Liver (tissue), 3 donors: ENCODE results near the gene TRIAP1.

Experiments used
- EGR1 ChIP-seq, 2 donors: IDR thresholded peaks; 2 replicates each; pipeline ENCODE4 v1.6.1; 2016 to 2018; ENCODE audit warnings: antibody characterized with exemption in 2 of 2, low read depth in 2 of 2
- FOXA1 ChIP-seq: IDR thresholded peaks from 2 replicates; pipeline ENCODE4 v1.6.1; 2016; ENCODE audit warnings: antibody characterized with exemption
- GABPA ChIP-seq, 2 donors: IDR thresholded peaks in 1 of 2; conservative IDR thresholded peaks in 1 of 2; 2 replicates each; pipeline ENCODE4 v1.6.1; 2016; ENCODE audit warnings: antibody characterized with exemption in 2 of 2, mild to moderate bottlenecking in 1 of 2, moderate library complexity in 1 of 2
- MAX ChIP-seq: IDR thresholded peaks from 2 replicates; pipeline ENCODE4 v1.6.1; 2016; ENCODE audit warnings: antibody characterized with exemption
- SP1 ChIP-seq: IDR thresholded peaks from 2 replicates; pipeline ENCODE4 v1.6.1; 2018; ENCODE audit warnings: antibody characterized with exemption, mild to moderate bottlenecking
- TF ChIP-seq, protein P1 (sequence below): fragments of 150-350 bp; IDR thresholded peaks from 2 replicates; pipeline ENCODE4 v1.5.1; 2017; ENCODE audit warnings: improper control_type of control experiment, low read depth, low read length; ENCODE audit not compliant: missing input control
- TF ChIP-seq, protein P2 (sequence below): IDR thresholded peaks from 2 replicates; pipeline ENCODE4 v1.6.1; 2016; ENCODE audit warnings: antibody characterized with exemption
- TF ChIP-seq, protein P3 (sequence below): IDR thresholded peaks from 2 replicates; pipeline ENCODE4 v1.6.1; 2016; ENCODE audit warnings: antibody characterized with exemption, mild to moderate bottlenecking
- TF ChIP-seq, protein P4 (sequence below): IDR thresholded peaks from 2 replicates; pipeline ENCODE4 v1.6.1; 2016; ENCODE audit warnings: antibody characterized with exemption
- donor health status: healthy.
- donor health status: healthy.

- TF ChIP-seq, protein P1, sequence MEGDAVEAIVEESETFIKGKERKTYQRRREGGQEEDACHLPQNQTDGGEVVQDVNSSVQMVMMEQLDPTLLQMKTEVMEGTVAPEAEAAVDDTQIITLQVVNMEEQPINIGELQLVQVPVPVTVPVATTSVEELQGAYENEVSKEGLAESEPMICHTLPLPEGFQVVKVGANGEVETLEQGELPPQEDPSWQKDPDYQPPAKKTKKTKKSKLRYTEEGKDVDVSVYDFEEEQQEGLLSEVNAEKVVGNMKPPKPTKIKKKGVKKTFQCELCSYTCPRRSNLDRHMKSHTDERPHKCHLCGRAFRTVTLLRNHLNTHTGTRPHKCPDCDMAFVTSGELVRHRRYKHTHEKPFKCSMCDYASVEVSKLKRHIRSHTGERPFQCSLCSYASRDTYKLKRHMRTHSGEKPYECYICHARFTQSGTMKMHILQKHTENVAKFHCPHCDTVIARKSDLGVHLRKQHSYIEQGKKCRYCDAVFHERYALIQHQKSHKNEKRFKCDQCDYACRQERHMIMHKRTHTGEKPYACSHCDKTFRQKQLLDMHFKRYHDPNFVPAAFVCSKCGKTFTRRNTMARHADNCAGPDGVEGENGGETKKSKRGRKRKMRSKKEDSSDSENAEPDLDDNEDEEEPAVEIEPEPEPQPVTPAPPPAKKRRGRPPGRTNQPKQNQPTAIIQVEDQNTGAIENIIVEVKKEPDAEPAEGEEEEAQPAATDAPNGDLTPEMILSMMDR = no peak
- TF ChIP-seq, protein P2, sequence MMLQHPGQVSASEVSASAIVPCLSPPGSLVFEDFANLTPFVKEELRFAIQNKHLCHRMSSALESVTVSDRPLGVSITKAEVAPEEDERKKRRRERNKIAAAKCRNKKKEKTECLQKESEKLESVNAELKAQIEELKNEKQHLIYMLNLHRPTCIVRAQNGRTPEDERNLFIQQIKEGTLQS = no peak
- no peak for TF ChIP-seq MAX
- TF ChIP-seq, protein P3, sequence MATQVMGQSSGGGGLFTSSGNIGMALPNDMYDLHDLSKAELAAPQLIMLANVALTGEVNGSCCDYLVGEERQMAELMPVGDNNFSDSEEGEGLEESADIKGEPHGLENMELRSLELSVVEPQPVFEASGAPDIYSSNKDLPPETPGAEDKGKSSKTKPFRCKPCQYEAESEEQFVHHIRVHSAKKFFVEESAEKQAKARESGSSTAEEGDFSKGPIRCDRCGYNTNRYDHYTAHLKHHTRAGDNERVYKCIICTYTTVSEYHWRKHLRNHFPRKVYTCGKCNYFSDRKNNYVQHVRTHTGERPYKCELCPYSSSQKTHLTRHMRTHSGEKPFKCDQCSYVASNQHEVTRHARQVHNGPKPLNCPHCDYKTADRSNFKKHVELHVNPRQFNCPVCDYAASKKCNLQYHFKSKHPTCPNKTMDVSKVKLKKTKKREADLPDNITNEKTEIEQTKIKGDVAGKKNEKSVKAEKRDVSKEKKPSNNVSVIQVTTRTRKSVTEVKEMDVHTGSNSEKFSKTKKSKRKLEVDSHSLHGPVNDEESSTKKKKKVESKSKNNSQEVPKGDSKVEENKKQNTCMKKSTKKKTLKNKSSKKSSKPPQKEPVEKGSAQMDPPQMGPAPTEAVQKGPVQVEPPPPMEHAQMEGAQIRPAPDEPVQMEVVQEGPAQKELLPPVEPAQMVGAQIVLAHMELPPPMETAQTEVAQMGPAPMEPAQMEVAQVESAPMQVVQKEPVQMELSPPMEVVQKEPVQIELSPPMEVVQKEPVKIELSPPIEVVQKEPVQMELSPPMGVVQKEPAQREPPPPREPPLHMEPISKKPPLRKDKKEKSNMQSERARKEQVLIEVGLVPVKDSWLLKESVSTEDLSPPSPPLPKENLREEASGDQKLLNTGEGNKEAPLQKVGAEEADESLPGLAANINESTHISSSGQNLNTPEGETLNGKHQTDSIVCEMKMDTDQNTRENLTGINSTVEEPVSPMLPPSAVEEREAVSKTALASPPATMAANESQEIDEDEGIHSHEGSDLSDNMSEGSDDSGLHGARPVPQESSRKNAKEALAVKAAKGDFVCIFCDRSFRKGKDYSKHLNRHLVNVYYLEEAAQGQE = no peak
- no peak for TF ChIP-seq GABPA (IDR thresholded peaks at IDR 0.05 in 1 of 2, conservative IDR thresholded peaks at IDR 0.05 in 1 of 2)
- no peak for TF ChIP-seq SP1
- TF ChIP-seq, protein P4, sequence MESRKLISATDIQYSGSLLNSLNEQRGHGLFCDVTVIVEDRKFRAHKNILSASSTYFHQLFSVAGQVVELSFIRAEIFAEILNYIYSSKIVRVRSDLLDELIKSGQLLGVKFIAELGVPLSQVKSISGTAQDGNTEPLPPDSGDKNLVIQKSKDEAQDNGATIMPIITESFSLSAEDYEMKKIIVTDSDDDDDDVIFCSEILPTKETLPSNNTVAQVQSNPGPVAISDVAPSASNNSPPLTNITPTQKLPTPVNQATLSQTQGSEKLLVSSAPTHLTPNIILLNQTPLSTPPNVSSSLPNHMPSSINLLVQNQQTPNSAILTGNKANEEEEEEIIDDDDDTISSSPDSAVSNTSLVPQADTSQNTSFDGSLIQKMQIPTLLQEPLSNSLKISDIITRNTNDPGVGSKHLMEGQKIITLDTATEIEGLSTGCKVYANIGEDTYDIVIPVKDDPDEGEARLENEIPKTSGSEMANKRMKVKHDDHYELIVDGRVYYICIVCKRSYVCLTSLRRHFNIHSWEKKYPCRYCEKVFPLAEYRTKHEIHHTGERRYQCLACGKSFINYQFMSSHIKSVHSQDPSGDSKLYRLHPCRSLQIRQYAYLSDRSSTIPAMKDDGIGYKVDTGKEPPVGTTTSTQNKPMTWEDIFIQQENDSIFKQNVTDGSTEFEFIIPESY = no peak
- no peak for TF ChIP-seq EGR1 (IDR thresholded peaks at IDR 0.05; ENCODE audit: low read depth in 2 of 2)
- TF ChIP-seq FOXA1 = no peak
Measured at GRCh38 chr12:120404271-120404670, 41.9 kb downstream of the TRIAP1 start.
